ENCODE results near the gene HOXC12. TPM values are rescaled to one million over a fixed set of nuclear protein-coding genes. Genes with fewer than 3 reads are reported as not detected.

The HOXC12 gene
- total RNA-seq, 1 donor: under 0.01 TPM

- DNase-seq (ENCODE audit: insufficient read length, low spot score, missing footprints): peak; percentile 90
- TF ChIP-seq CTCF (IDR thresholded peaks at IDR 0.05; ENCODE audit: extremely low read depth, low read depth, low read length): peak; percentile 6
- H3K4me1 ChIP-seq (ENCODE audit: insufficient read depth, low read length): peaks cover 46% of the 10 kb centered on the region
- H3K9me3 ChIP-seq (ENCODE audit: low read depth, low read length): no peaks in the 10 kb centered on the region
- H3K79me2 ChIP-seq (ENCODE audit: insufficient read depth, low read length): peaks cover 98% of the 10 kb centered on the region
- peak overlapping the region; percentile 83 for H3K4me3 ChIP-seq (ENCODE audit: insufficient read depth, low read length)
- H2AFZ ChIP-seq (ENCODE audit: low read length): peak overlapping the region; percentile 72
- H4K20me1 ChIP-seq (ENCODE audit: insufficient read depth, low read length): peaks cover 20% of the 10 kb centered on the region
- peak overlapping the region; percentile 88 for H3K4me2 ChIP-seq (ENCODE audit: insufficient read depth, low read length)
- peak overlapping the region; percentile 91 for H3K27ac ChIP-seq (ENCODE audit: low read depth, low read length)
- no peaks in the 10 kb centered on the region for H3K27me3 ChIP-seq (ENCODE audit: insufficient read depth, low read length)
- no peaks in the 10 kb centered on the region for H3K36me3 ChIP-seq (ENCODE audit: insufficient read depth, low read length)
These were observed 41.8 kb downstream of the HOXC12 start for GRCh38 chr12:53996240-53997203.

- Histone ChIP-seq H3K27ac (ENCODE audit: low read depth, low read length) (peak overlapping the region; percentile 91), H3K9me3 (ENCODE audit: low read depth, low read length) (no peaks in the 10 kb centered on the region), H4K20me1 (ENCODE audit: insufficient read depth, low read length) (peaks cover 12% of the 10 kb centered on the region), H2AFZ (ENCODE audit: low read length) (peak overlapping the region; percentile 42), H3K4me1 (ENCODE audit: insufficient read depth, low read length) (peaks cover 48% of the 10 kb centered on the region), H3K36me3 (ENCODE audit: insufficient read depth, low read length) (peaks cover 3% of the 10 kb centered on the region), H3K4me3 (ENCODE audit: insufficient read depth, low read length) (peak overlapping the region; percentile 83), H3K4me2 (ENCODE audit: insufficient read depth, low read length) (peak overlapping the region; percentile 88), H3K27me3 (ENCODE audit: insufficient read depth, low read length) (no peaks in the 10 kb centered on the region), H3K79me2 (ENCODE audit: insufficient read depth, low read length) (peaks cover 98% of the 10 kb centered on the region)
- TF ChIP-seq CTCF (IDR thresholded peaks at IDR 0.05; ENCODE audit: extremely low read depth, low read depth, low read length): no peak
- DNase-seq (ENCODE audit: insufficient read length, low spot score, missing footprints): peak; percentile 86
These were observed 42.8 kb downstream of the HOXC12 start for GRCh38 chr12:53997204-53998109.

DNA sequence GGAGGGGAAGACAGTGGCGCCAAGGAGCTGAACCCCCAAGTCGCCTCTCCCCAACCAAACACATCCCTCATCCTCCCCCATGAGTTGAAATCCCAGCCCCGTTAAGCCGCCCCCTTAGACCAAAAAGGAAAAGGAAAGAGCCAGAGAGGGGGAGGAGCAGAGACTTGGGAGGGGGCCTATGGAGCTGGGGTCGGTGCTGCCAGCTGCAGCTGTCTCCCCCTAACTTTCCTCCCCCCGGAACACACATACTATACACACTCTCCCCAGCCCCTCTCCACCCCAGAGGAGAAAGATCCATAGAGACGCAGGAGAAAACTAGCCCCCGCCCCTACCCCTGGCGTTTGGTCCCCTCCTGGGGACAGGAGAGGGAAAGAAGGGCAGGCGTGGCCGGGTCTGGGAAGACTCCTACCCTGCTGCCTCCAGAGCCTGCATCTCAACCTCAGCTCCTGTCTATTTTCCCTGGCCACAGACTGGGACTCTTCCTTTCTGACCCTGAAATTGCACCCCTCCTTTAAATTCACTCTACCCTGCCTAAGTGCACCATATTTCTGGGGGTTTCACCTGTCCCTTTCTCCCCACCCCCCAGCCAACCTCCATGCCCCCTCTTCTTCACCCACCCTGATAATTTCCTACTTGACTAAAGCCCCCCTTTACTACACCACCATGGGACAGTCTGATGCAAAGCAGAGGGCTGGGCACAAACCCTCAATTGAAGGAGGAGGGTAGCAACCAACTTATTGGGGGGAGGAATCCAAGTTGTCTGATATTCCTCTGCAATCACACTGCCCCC lies 43.6 kb downstream of the HOXC12 start:
- H3K27ac ChIP-seq (ENCODE audit: low read depth, low read length): peak overlapping the region; percentile 91
- H3K4me2 ChIP-seq (ENCODE audit: insufficient read depth, low read length): peak overlapping the region; percentile 88
- H3K4me1 ChIP-seq (ENCODE audit: insufficient read depth, low read length): peaks cover 48% of the 10 kb centered on the region
- peaks cover 9% of the 10 kb centered on the region for H4K20me1 ChIP-seq (ENCODE audit: insufficient read depth, low read length)
- H2AFZ ChIP-seq (ENCODE audit: low read length): no peak overlapping the region
- H3K4me3 ChIP-seq (ENCODE audit: insufficient read depth, low read length): peak overlapping the region; percentile 83
- no peaks in the 10 kb centered on the region for H3K9me3 ChIP-seq (ENCODE audit: low read depth, low read length)
- no peaks in the 10 kb centered on the region for H3K27me3 ChIP-seq (ENCODE audit: insufficient read depth, low read length)
- H3K79me2 ChIP-seq (ENCODE audit: insufficient read depth, low read length): peaks cover 97% of the 10 kb centered on the region
- H3K36me3 ChIP-seq (ENCODE audit: insufficient read depth, low read length): peaks cover 10% of the 10 kb centered on the region
- DNase-seq (ENCODE audit: insufficient read length, low spot score, missing footprints): no peak
- no peak for TF ChIP-seq CTCF (IDR thresholded peaks at IDR 0.05; ENCODE audit: extremely low read depth, low read depth, low read length)
